GM18519 (cell line): ENCODE measurements around the gene SLC22A12.

Source experiments
- ATAC-seq: cut with Tn5 transposase; IDR thresholded peaks from one replicate; pipeline ENCODE4 v1.9.1; 2021; ENCODE audit warnings: mild to moderate bottlenecking, moderate library complexity; ENCODE audit not compliant: unreplicated experiment, low FRiP score

SLC22A12 gene

DNA sequence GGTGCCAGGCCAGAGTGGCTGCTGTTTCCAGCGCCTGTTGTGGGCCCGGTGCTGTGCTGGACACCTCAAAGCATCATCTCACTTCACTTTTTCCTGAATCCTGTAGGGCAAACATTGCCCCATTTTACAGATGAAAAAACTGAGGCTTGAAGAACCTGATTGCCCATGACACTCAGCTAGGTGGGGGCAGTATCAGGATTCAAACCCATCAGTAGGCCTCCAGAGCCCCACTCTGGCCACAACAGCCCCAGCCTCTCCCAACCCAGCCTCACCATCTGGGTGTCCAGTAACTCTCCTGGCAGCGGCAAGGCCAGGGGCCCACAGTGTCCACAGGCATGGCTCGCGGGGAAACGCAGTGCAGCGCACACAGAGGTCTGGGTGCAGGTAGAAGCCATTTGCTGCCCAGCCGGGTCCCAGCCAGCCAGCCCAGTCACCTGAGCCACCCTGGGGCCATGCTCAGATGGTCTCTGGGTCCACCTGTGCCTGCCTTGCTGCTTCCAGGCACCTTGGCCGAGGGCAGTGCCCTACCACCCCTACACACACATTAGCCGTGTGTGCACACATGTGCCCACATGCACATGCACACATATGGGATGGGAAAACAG is 11.5 kb downstream of the SLC22A12 start:
- ATAC-seq, result no peak

GRCh38 chr11:64603411-64604110 is 12.5 kb downstream of the SLC22A12 start:
- no peak for ATAC-seq

- ATAC-seq, result no peak
Observed at GRCh38 chr11:64604458-64605243, 13.6 kb downstream of the SLC22A12 start.

- ATAC-seq, result no peak
Observed at GRCh38 chr11:64605244-64605560, 14.2 kb downstream of the SLC22A12 start.

DNA sequence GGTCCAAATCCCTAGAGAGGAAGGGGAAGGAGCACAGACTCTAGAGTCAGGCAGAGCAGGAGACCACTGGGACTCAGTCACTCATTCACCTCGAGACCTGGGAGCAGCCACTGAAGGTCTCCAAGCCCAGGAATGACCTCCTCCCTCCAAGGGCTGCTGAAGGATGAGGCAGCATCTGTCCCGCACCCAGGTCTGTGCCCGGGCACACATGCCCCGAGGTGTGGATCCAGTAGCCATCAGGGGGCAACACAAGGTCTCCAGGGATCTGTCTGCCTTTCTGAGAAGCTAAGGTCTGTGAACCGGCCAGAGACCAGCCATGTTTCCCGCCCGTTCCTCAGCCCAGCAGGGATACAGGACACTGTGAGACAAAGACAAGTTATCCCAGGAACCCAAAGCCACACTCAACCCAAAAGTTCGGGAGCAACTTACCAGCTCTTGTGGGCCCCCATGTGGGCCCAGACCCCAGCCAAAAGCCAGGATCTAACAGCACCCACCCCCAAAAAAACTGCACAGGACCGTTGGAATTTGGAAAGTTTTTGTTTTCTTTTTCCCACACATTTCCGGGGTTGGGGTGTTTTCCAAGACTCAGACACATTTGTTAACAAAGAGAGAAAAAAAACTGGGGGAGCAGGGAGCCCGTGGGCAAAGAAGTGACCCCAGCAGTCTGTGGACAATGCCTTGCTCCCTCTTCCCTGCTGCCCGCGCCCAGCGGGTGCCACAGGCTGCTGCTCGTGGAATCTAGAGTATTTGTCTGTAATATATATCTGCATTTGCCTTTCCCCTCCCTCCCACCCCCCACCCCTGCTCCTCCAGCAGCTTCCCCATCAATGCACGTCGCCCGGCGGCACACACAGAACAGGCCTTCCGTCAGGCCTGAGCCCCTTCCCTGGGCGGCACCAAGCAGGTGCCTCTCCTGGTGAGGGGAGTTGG is 14.9 kb downstream of the SLC22A12 start:
- ATAC-seq, result no peak

- ATAC-seq, result no peak
Observed at GRCh38 chr11:64606796-64607380, 15.9 kb downstream of the SLC22A12 start.

DNA sequence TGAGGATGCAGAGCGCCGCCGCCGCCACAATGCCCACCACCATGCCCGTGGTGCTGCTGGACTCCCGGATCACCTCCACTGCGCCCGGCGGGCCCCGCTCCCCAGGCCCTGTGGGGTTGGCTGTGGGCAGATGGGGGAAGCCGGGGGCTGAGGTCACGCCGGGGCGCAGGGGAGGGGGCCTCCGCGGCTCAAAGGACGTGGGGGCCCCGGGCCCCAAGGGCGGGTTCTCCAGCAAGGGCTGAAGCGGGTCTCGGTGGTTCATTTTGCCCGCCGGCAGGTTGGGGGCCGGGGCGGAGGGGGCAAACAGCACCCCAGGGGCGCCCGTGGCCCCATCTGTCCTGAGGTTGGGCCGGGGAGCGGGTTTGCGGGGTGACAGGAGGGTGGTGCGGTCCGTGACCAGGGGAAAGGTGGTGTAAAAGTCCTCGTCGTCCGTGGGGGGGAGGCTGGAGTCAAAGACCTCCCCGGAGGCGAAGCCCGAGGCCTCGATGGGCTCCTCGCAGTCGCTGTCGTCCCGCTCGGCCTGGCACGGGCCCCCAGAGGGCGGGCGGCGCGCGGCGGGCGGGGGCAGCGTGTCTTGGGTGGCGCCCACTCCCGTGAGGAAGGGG is 16.5 kb downstream of the SLC22A12 start:
- no peak for ATAC-seq

DNA sequence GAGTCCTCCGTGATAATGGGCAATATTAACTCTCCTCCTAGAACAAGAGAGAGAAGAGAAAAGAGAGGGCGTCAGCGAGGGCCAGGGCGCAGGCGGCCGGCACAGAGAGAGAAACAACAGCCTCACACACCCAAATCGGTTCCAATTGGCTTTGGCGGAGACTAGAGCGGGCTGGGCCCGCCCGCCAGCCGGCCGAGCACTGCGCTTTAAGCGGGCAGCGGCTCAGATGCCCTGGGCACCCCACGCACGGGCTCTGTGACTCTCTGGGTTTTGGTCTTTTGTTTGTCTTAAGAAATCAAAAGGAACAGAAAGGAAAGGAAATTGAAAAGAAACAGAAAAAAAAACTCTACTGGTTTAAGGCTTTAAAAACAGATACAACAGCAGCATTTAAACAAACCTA is 17.0 kb downstream of the SLC22A12 start:
- no peak for ATAC-seq

DNA sequence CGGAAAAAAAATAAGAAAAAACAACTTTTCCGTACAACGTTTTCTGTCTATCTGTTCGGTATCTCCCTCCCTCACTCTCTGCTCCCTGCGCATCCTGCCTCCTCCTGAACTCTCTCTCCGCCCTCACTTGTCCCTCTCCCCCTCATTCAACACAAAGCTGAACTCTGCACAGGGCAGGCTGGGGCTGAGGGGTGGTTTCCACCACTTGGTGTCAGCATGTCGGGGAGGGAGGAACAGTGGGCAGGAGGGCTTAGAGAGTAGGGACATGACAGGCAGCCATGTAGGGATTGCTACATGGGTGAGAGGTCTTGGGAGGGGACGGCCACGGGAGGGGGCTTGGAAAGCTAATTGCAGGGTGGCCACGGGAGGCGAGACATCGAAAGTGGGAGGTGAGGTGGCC is 17.6 kb downstream of the SLC22A12 start:
- ATAC-seq, result no peak

GRCh38 chr11:64609436-64610047 is 18.5 kb downstream of the SLC22A12 start:
- ATAC-seq, result no peak

GRCh38 chr11:64610596-64610995 is 19.6 kb downstream of the SLC22A12 start:
- no peak for ATAC-seq

- ATAC-seq, result no peak
Observed at GRCh38 chr11:64611176-64611575, 20.2 kb downstream of the SLC22A12 start.

DNA sequence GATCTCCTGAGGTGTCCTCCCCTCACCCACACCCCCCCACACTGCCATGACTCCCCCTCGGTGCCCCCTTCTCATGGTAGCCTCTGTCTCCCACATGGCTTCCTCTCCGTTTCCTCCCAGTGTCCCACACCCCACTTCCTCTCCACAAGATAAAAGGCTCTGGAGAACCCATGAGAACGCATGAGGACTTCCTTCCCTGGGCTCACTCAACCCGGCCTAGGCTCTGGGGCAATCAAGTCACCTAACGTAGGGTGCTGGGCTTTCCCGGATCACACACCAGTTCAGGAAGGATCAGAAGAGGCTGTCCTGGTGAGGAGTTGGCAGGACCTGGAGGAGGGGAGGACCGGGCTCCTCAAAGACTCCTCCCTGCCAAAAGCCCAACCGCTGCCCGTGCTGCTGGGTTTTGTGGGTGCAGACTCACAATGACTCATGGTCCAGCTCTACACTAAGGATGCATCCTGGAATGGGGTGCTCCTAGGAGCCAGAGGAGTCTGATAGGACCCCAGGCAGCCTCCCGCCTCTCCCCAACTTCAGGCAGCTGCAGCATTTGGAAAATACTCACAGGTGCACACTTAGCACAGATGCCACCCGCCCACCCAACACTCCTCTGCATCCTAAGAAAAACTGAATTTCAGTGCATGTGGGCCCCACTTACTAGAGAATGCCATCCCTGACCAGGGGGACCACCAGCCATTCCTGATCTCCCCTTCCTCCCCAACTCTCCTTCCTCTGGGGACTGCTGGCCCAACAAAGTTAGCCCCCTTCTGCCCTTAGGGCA is 21.0 kb downstream of the SLC22A12 start:
- no peak for ATAC-seq

- no peak for ATAC-seq
Observed at GRCh38 chr11:64613648-64614047, 22.6 kb downstream of the SLC22A12 start.

DNA sequence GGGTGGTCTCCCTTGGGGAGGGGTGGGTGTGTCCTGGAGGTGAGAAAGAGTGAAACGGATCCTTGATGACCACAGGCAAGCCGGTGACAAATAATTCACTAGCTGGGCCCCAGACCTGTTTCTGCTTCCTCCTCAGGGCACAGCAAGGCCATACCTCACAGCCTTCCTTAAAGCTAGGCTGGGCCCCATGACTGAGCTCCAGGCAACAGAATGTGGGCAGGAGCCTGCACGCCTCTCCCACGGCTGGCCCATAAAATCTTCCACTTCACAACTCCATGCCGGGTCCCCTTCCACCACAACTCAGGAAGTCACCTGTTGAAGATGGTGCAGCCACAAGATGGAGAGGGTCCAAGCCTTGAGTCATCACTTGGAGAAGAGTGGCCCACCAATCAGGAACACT is 23.9 kb downstream of the SLC22A12 start:
- ATAC-seq, result no peak

GRCh38 chr11:64616817-64617216 is 25.8 kb downstream of the SLC22A12 start:
- ATAC-seq, result no peak

GRCh38 chr11:64619196-64619595 is 28.2 kb downstream of the SLC22A12 start:
- ATAC-seq, result no peak

GRCh38 chr11:64619811-64620380 is 28.9 kb downstream of the SLC22A12 start:
- ATAC-seq, result no peak
